Mesenchymal stem cell (in vitro differentiated cells and primary cell): ENCODE results near the gene SBSN.
A peak's percentile ranks its signal among the peaks of the same experiment; 100 is the strongest.

Experiments
- DNase-seq: peaks from one replicate; pipeline ENCODE4 v3.0.0-alpha.2; 2013
- H2AFZ ChIP-seq: one replicate; pipeline ENCODE4 v1.6.1; 2013; ENCODE audit warnings: low read depth, mild to moderate bottlenecking, control low read depth, inconsistent platforms, low read length, moderate library complexity
- H2AK5ac ChIP-seq: 2 replicates; pipeline ENCODE4 v1.6.1; 2013; ENCODE audit warnings: low read length, moderate library complexity, mild to moderate bottlenecking, inconsistent platforms; ENCODE audit not compliant: severe bottlenecking
- H2BK120ac ChIP-seq: one replicate; pipeline ENCODE4 v1.6.1; 2013; ENCODE audit warnings: low read depth, mild to moderate bottlenecking, inconsistent platforms, low read length, moderate library complexity
- H2BK12ac ChIP-seq, 2 experiments: one replicate each; pipeline ENCODE4 v1.6.1; 2013; ENCODE audit warnings: inconsistent platforms in 2 of 2, low read length in 2 of 2, mild to moderate bottlenecking in 2 of 2, moderate library complexity in 2 of 2, control low read depth in 1 of 2
- H2BK15ac ChIP-seq: one replicate; pipeline ENCODE4 v1.6.1; 2013; ENCODE audit warnings: mild to moderate bottlenecking, low read depth, inconsistent platforms; ENCODE audit not compliant: poor library complexity, severe bottlenecking
- H2BK5ac ChIP-seq: 2 replicates; pipeline ENCODE4 v1.6.1; 2013; ENCODE audit warnings: low read depth, mild to moderate bottlenecking, low read length, control low read depth, inconsistent platforms; ENCODE audit not compliant: poor library complexity, severe bottlenecking
- H3K14ac ChIP-seq, 2 experiments: one replicate each; pipeline ENCODE4 v1.6.1; 2013; ENCODE audit warnings: inconsistent platforms in 2 of 2, low read length in 2 of 2, control low read depth in 1 of 2, mild to moderate bottlenecking in 1 of 2, moderate library complexity in 1 of 2
- H3K18ac ChIP-seq, 2 experiments: one replicate each; pipeline ENCODE4 v1.6.1; 2013; ENCODE audit warnings: inconsistent platforms in 2 of 2, low read length in 2 of 2, control low read depth in 1 of 2, low read depth in 1 of 2, mild to moderate bottlenecking in 1 of 2
- H3K23ac ChIP-seq, 2 experiments: one replicate each; pipeline ENCODE4 v1.6.1; 2013; ENCODE audit warnings: inconsistent platforms in 2 of 2, low read length in 2 of 2, mild to moderate bottlenecking in 2 of 2, moderate library complexity in 2 of 2, control low read depth in 1 of 2
- H3K27ac ChIP-seq: 2 replicates; pipeline ENCODE4 v1.5.1; 2013; ENCODE audit warnings: mild to moderate bottlenecking, moderate library complexity, low read length, control low read depth, inconsistent platforms; ENCODE audit not compliant: poor library complexity, severe bottlenecking
- H3K27me3 ChIP-seq, 2 experiments: 2 replicates each; pipeline versions ENCODE4 v1.6.1 to v1.7.0; 2013; ENCODE audit warnings: low read length in 2 of 2, mild to moderate bottlenecking in 2 of 2, moderate library complexity in 2 of 2, control low read depth in 1 of 2, inconsistent platforms in 1 of 2; ENCODE audit not compliant: control insufficient read depth in 1 of 2, insufficient read depth in 1 of 2
- H3K36me3 ChIP-seq, 2 experiments: 2 replicates each; pipeline versions ENCODE4 v1.6.1 to v1.7.0; 2013; ENCODE audit warnings: low read length in 2 of 2, control low read depth in 1 of 2, inconsistent platforms in 1 of 2, low read depth in 1 of 2, mild to moderate bottlenecking in 1 of 2; ENCODE audit not compliant: insufficient read depth in 2 of 2, control insufficient read depth in 1 of 2
- H3K4ac ChIP-seq, 2 experiments: one replicate each; pipeline ENCODE4 v1.6.1; 2013; ENCODE audit warnings: inconsistent platforms in 2 of 2, low read length in 2 of 2, mild to moderate bottlenecking in 2 of 2, moderate library complexity in 2 of 2, control low read depth in 1 of 2, low read depth in 1 of 2
- H3K4me1 ChIP-seq: 2 replicates; pipeline ENCODE4 v1.6.1; 2013; ENCODE audit warnings: low read depth, low read length, control low read depth; ENCODE audit not compliant: control insufficient read depth, insufficient read depth
- H3K4me2 ChIP-seq: 2 replicates; pipeline ENCODE4 v1.6.1; 2013; ENCODE audit warnings: low read length, mild to moderate bottlenecking, inconsistent platforms; ENCODE audit not compliant: poor library complexity, severe bottlenecking
- H3K4me3 ChIP-seq, 2 experiments: 2 replicates each; pipeline versions ENCODE4 v1.5.1 to v1.7.0; 2013; ENCODE audit warnings: low read length in 2 of 2, mild to moderate bottlenecking in 2 of 2, control low read depth in 1 of 2, low read depth in 1 of 2; ENCODE audit not compliant: insufficient read depth in 1 of 2
- H3K79me1 ChIP-seq: replicated peaks from 2 replicates; pipeline ENCODE4 v1.6.1; 2013; ENCODE audit warnings: mild to moderate bottlenecking, control low read depth, low read length, inconsistent platforms; ENCODE audit not compliant: poor library complexity, severe bottlenecking
- H3K9ac ChIP-seq: 2 replicates; pipeline ENCODE4 v1.7.0; 2013; ENCODE audit warnings: mild to moderate bottlenecking, low read length, moderate library complexity
- H3K9me3 ChIP-seq: 2 replicates; pipeline ENCODE4 v1.7.0; 2013; ENCODE audit warnings: mild to moderate bottlenecking, low read length; ENCODE audit not compliant: control insufficient read depth
- H4K8ac ChIP-seq: one replicate; pipeline ENCODE4 v1.6.1; 2013; ENCODE audit warnings: inconsistent platforms, mild to moderate bottlenecking, low read length, moderate library complexity
- H4K91ac ChIP-seq: one replicate; pipeline ENCODE4 v1.6.1; 2013; ENCODE audit warnings: mild to moderate bottlenecking, low read length, inconsistent platforms
- WGBS: methylation state at CpG from one replicate; pipeline ENCODE4 v1.1.7; 2013; ENCODE audit warnings: mixed read lengths; 5-methylcytosine and 5-hydroxymethylcytosine counted together

The SBSN gene

GRCh38 chr19:35521124-35521743, 6.9 kb downstream of the SBSN start:
- H3K27me3 ChIP-seq, result peaks cover 7 to 17% of the 10 kb centered on the region in 2 experiments
- H3K27ac ChIP-seq, result no peak overlapping the region
- H3K4ac ChIP-seq, result no peak overlapping the region
- no peaks in the 10 kb centered on the region for H3K36me3 ChIP-seq
- no peak overlapping the region for H2BK5ac ChIP-seq
- H2BK12ac ChIP-seq, result no peak overlapping the region
- DNase-seq, result no peak
- H2BK120ac ChIP-seq, result no peak overlapping the region
- H2BK15ac ChIP-seq, result no peak overlapping the region
- WGBS, result 79% methylated on average over 16 of the region's 16 CpGs
- no peak overlapping the region for H2AK5ac ChIP-seq
- H3K14ac ChIP-seq, result no peak overlapping the region
- no peak overlapping the region for H3K4me3 ChIP-seq
- H4K8ac ChIP-seq, result no peak overlapping the region
- H4K91ac ChIP-seq, result peak overlapping the region; percentile 34
- H3K4me2 ChIP-seq, result no peak overlapping the region
- H3K23ac ChIP-seq, result no peak overlapping the region
- H3K79me1 ChIP-seq, result no peaks in the 10 kb centered on the region
- H3K18ac ChIP-seq, result no peak overlapping the region
- peaks cover 4% of the 10 kb centered on the region for H3K4me1 ChIP-seq
- no peak overlapping the region for H2AFZ ChIP-seq
- H3K9ac ChIP-seq, result no peak overlapping the region
- no peaks in the 10 kb centered on the region for H3K9me3 ChIP-seq

DNA sequence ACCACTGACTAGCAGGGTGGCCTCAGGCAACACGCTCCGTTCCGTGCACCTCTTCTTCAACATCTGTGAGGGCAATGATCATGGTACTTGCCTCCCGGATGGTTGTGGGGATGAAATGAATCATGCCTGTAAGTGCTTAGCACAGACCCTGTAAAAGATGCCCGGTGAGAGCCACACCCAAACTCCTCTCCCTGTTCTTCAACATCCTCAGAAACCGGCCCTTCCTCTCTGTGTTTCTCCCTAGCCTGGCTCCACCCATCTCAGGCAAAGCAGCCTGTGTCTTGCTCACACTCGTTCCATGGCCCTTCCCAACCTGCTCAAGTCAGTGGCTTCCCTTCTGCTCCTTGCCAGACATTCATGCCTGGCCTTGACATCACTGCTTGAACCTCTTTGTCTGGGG, 8.8 kb downstream of the SBSN start:
- WGBS, result 68% methylated on average over 7 of the region's 7 CpGs
- Histone ChIP-seq H3K9ac (no peak overlapping the region), H3K27me3 (peaks cover 0 to 6% of the 10 kb centered on the region in 2 experiments), H3K18ac (no peak overlapping the region), H3K4me3 (no peak overlapping the region), H2BK12ac (peak overlapping the region; percentile 6 to 97), H3K27ac (no peak overlapping the region), H2AK5ac (no peak overlapping the region), H4K91ac (peak overlapping the region; percentile 6), H3K36me3 (no peaks in the 10 kb centered on the region), H2AFZ (no peak overlapping the region), H2BK5ac (no peak overlapping the region), H2BK120ac (no peak overlapping the region), H3K4me2 (no peak overlapping the region), H3K14ac (peak overlapping the region in 1 of 2 experiments; percentile 53), H4K8ac (no peak overlapping the region), H3K79me1 (no peaks in the 10 kb centered on the region), H3K4me1 (peaks cover 5% of the 10 kb centered on the region), H3K23ac (no peak overlapping the region), H3K4ac (no peak overlapping the region), H2BK15ac (peak overlapping the region; percentile 82), H3K9me3 (no peaks in the 10 kb centered on the region)
- DNase-seq, result no peak

DNA sequence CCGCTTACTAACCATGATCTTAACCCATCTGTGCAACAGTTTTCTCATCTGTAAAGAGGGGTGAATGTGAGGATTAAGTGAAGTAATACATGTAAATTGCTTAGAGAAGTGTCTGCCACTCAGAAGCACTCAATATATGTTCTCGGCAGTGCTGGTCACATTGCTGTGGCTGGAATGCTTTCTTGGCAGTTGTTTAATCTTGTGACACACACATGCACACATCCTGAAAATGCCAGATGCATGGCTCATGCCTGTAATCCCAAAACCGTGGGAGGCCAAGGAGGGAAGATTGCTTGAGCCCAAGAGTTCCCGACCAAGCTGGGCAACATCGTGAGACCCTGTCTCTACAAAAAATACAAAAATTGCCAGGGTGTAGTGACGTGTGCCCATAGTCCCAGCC, 9.8 kb downstream of the SBSN start:
- 29% methylated on average over 5 of the region's 6 CpGs for WGBS

GRCh38 chr19:35517342-35517741, 10.8 kb downstream of the SBSN start:
- H2BK12ac ChIP-seq, result peak overlapping the region in 1 of 2 experiments; percentile 54
- no peak overlapping the region for H2BK5ac ChIP-seq
- WGBS, result 93% methylated on average over 2 of the region's 2 CpGs
- DNase-seq, result no peak
- H3K9me3 ChIP-seq, result no peaks in the 10 kb centered on the region
- no peak overlapping the region for H3K18ac ChIP-seq
- no peak overlapping the region for H4K91ac ChIP-seq
- H2AK5ac ChIP-seq, result no peak overlapping the region
- H3K36me3 ChIP-seq, result no peaks in the 10 kb centered on the region
- H2BK15ac ChIP-seq, result no peak overlapping the region
- no peak overlapping the region for H2BK120ac ChIP-seq
- no peak overlapping the region for H3K23ac ChIP-seq
- H3K4ac ChIP-seq, result no peak overlapping the region
- peaks cover 9% of the 10 kb centered on the region for H3K4me1 ChIP-seq
- no peaks in the 10 kb centered on the region for H3K79me1 ChIP-seq
- no peak overlapping the region for H2AFZ ChIP-seq
- no peak overlapping the region for H3K4me3 ChIP-seq
- H3K27me3 ChIP-seq, result peaks cover 3 to 23% of the 10 kb centered on the region in 2 experiments
- no peak overlapping the region for H4K8ac ChIP-seq
- H3K9ac ChIP-seq, result no peak overlapping the region
- H3K27ac ChIP-seq, result no peak overlapping the region
- no peak overlapping the region for H3K14ac ChIP-seq
- no peak overlapping the region for H3K4me2 ChIP-seq

More for the DNA sequence above, 9.8 kb downstream of the SBSN start:
- Histone ChIP-seq H4K91ac (no peak overlapping the region), H3K27me3 (peaks cover 0 to 14% of the 10 kb centered on the region in 2 experiments), H2BK5ac (no peak overlapping the region), H2AK5ac (no peak overlapping the region), H3K9me3 (no peaks in the 10 kb centered on the region), H3K9ac (peak overlapping the region; percentile 75), H3K4ac (no peak overlapping the region), H3K4me1 (peaks cover 9% of the 10 kb centered on the region), H2BK15ac (no peak overlapping the region), H2AFZ (no peak overlapping the region), H3K79me1 (no peaks in the 10 kb centered on the region), H3K23ac (no peak overlapping the region), H3K36me3 (no peaks in the 10 kb centered on the region), H4K8ac (peak overlapping the region; percentile 8), H3K4me2 (no peak overlapping the region), H3K27ac (no peak overlapping the region), H3K18ac (no peak overlapping the region), H2BK12ac (no peak overlapping the region), H3K14ac (no peak overlapping the region), H3K4me3 (no peak overlapping the region), H2BK120ac (peak overlapping the region; percentile 57)
- DNase-seq, result peak; percentile 91
